Effector CD8-positive, alpha-beta T cell (primary cell): ENCODE measurements around the gene OMG.
"Not testable (repeated sequence)": the region's sequence is repeated elsewhere in the genome, so short reads cannot be mapped to it uniquely, and the experiment has no call there.

Experiments
- DNase-seq: peaks from one replicate; lab custom pipeline; 2025; lab: John Stamatoyannopoulos, UW
- total RNA-seq, 4 experiments: gene quantifications; one replicate each; lab custom pipeline; 2026; lab: John Stamatoyannopoulos, UW

OMG gene
- 0.72 to 3.9 (median 0.90) reads per million in 4 experiments for total RNA-seq

- DNase-seq = no peak
These were observed at the start of gene OMG for GRCh38 chr17:31297090-31297489. OMG (minus strand) TSS chr17:31297239; CDS start chr17:31296331, 908 bp downstream.

GRCh38 chr17:31345191-31345747, 48.2 kb upstream of the OMG start:
- DNase-seq = not testable (repeated sequence)

GRCh38 chr17:31339906-31340661, 43.0 kb upstream of the OMG start:
- no peak for DNase-seq

GRCh38 chr17:31329221-31329620, 32.2 kb upstream of the OMG start:
- DNase-seq = no peak

GRCh38 chr17:31328160-31328535, 31.1 kb upstream of the OMG start:
- no peak for DNase-seq

GRCh38 chr17:31327534-31328159, 30.6 kb upstream of the OMG start:
- no peak for DNase-seq

GRCh38 chr17:31323551-31323950, 26.5 kb upstream of the OMG start:
- DNase-seq = no peak

GRCh38 chr17:31321966-31322365, 24.9 kb upstream of the OMG start:
- DNase-seq = no peak

GRCh38 chr17:31321481-31321880, 24.4 kb upstream of the OMG start, which contains the start of gene EVI2A:
EVI2A (minus strand) TSS chr17:31321622; CDS start chr17:31319013, 2,609 bp downstream.
- DNase-seq = peak; percentile 68

GRCh38 chr17:31320791-31321190, 23.8 kb upstream of the OMG start:
- no peak for DNase-seq

- DNase-seq = no peak
These were observed 23.2 kb upstream of the OMG start for GRCh38 chr17:31320241-31320640.

- no peak for DNase-seq
These were observed 22.0 kb upstream of the OMG start for GRCh38 chr17:31318851-31319661.

- peak; percentile 10 for DNase-seq
These were observed 21.3 kb upstream of the OMG start for GRCh38 chr17:31318298-31318801.

- DNase-seq = no peak
These were observed 17.7 kb upstream of the OMG start for GRCh38 chr17:31314782-31315100.

GRCh38 chr17:31313982-31314781, 17.1 kb upstream of the OMG start, which contains the start of gene EVI2B:
EVI2B (minus strand) TSS chr17:31314054; CDS start chr17:31305609, 8,445 bp downstream.
- DNase-seq = no peak

- not testable (repeated sequence) for DNase-seq
These were observed 15.2 kb upstream of the OMG start for GRCh38 chr17:31312223-31312622.

- no peak for DNase-seq
These were observed 14.5 kb upstream of the OMG start for GRCh38 chr17:31311526-31311925.

- DNase-seq = no peak
These were observed 13.8 kb upstream of the OMG start for GRCh38 chr17:31310886-31311285.

- peak; percentile 65 for DNase-seq
These were observed 13.2 kb upstream of the OMG start for GRCh38 chr17:31310260-31310659.

GRCh38 chr17:31309556-31309955, 12.5 kb upstream of the OMG start:
- DNase-seq = no peak
